ENCODE data around the gene NCF2.

GRCh38 chr1:183598386-183598785 is 8.1 kb upstream of the NCF2 start:
- TF ChIP-seq CTCF (IDR thresholded peaks at IDR 0.05) (no peak), REST (IDR thresholded peaks at IDR 0.05; ENCODE audit: insufficient read depth in 1 of 2, low read depth in 2 of 2, low read length in 1 of 2) (no peak), POLR2AphosphoS5 (IDR thresholded peaks at IDR 0.05; ENCODE audit: low read depth, low read length) (no peak)

Measured in Panc1 (cell line).